NOMO-1 treated with dmso at 0.1 percent for 144 hours (cell line): Measurements from ENCODE around the gene PIH1D1.
A peak's percentile ranks its signal among the peaks of the same experiment; 100 is the strongest.

Experiments used
- DNase-seq: peaks from one replicate; lab custom pipeline; 2025; ENCODE audit not compliant: unreplicated experiment; lab: John Stamatoyannopoulos, UW

PIH1D1 gene

DNA sequence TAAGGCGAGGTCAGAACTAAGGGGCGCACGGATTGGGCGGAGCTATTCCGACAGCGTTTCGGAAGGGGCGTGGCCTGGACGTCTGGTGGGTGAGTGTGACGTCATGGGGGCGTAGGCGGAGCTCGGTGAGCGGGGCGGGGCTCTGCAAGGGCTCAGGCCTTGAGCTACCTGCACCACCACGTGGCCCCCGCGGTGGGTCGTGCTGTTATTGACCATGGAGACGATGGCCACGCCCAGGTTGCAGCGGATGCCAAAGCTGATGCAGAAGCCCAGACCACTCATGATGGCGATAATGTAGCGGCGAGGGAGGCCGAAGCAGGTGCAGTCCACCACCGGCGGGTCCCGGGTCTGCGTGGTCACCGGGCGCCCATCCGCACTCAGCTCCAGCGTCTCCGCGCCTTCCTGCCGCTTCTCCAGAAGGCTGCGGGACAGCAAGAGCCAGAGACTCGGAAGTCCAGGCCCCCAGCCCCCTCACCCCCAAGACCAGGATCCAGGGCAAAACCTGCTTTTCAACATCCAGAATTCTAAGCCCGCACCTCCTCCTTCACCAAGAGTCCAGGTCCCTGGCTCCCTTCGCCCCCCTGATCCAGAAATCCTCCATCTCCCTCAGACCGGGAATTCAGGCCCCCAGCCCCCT lies 15.1 kb downstream of the PIH1D1 start:
- no peak for DNase-seq

DNA sequence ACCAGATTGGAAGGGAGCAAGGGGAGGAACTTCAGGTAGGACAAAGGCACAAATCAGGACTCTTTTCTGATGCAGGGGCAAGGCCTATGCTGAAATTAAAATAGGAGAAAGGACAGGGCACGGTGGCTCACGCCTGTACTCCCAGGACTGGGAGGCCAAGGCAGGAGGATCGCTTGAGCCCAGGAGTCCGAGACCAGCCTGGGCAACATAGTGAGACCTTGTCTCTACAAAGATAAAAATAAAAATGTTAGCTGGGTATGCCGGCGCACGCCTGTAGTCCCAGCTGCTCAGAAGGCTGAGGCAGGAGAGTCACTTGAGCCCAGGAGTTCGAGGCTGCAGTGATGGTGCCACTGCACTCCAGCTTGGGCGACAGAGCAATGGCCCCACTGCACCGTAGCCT lies 15.9 kb downstream of the PIH1D1 start:
- no peak for DNase-seq

DNA sequence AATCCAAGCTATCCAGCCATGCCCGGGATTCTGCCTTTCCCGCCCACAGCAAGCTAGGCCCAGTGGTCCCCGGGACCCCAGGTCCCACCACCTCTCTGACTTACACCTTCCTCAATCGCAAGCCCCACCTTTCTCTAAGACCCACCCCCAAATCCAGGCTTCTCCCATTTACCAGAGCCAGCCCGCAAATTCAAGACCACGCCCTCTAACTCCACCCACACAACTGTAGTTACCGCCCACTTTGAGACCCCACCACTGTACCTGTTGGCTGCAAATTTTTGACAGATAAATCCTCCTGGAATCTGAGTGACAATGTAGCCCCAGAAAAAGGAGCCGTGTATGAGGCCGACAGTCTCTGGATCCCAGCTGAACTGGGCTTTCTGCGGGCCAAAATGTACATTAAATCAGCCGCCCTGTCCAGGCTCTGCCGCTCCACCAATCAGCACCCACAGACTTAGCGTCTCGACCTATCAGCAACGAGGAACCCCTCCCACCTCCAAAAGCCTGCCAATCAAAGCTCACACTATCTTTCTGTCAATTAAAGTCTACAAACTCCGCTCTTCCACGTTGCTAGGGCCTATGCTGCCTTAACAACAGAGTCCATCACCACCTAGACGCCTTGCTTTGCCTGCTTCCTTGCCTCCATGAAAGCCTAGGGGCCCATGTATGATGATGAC lies 16.6 kb downstream of the PIH1D1 start:
- DNase-seq = no peak

DNA sequence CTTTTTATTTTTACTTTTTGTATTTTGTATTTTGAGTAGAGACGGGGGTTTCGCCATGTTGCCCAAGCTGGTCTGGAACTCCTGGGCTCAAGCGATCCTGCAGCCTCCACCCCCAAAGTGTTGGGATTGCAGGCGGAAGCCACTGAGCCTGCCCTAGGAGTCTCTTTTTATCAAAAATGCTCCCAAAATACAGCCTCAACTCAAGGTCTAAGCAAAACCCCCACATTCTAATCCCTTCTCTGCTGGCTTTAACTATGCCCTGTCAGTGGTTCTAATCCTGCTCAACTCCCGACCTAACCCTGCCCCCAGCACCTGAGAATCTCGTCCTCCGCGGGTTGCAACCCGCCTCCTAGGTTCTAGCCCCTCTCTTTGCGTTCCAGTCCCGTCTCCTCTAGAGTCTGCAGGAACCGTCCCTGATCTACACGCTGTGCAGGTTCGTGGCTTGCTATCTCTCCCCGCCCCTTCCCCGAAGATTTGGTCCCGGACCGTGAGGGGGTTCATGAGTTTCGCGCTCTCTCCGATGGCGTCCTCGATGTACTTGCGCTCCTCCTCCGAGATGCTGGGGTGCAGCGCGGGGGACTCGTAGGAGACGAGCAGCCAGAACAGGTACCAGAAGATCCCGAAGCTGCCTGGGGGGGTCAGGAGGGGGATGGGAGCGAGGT lies 18.2 kb downstream of the PIH1D1 start:
- DNase-seq = no peak

DNA sequence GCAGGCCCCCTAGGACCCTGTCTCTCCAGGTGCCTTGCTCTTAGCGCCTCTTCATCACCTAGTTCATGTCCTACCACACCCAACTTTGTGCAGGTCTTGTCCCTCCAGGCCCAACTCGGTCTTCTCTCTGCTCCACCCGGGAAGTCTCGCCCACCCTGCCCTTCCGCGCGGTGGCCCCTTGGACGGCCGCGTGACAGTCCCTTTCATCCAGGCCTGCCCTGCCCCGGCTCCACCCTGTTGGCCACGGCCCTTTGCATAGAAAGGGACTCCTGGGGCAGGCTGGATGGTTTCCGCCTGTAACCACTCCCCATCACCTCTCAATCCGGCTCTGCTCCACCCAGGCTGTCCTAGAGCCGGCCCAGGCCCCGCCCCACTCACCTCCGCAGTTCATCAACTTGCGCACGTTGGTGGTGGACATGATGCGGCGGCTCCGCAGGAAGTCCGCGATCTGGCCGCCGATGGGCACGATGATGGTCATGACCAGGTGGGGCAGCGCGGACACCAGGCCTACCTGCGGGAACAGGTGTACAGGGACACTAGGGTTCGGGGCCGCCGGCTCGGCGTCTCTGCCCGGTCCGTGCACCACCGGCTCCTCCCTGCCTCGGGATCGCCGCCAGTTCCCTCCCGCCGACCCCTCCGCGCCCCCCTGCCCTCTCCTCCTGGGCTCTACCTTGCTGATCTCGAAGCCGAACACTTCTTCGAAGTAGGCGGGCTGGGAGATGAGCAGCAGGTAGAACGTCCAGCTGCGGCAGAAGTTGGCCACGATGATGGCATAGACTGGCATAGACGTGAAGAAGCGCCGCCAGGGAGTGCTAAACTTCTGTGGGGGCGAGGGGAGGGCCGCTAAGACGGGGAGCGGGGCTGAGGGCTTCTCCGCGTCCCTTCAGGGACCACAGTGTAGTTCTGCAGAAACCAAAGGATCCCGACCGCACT lies 19.2 kb downstream of the PIH1D1 start:
- no peak for DNase-seq

DNA sequence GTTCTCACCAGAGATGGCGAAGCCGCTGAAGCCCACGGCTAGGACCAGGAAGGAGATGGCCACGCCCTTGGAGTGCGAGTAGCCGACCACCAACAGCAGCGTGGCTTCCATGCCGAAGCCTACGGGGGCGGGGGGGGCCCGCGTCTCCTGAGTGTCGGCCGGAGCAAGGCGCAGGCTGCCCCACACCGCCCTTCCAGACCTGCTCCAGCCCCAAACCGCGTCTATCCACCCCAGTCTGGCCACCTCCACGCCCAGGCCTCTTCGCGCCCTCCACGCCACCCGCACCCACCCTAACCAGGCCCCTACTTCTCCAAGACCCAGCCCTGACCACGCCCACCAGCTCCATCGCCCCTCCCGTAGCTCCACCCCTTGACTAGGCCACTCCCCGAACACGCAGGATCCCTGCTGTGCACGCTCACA lies 20.3 kb downstream of the PIH1D1 start:
- DNase-seq = no peak

DNA sequence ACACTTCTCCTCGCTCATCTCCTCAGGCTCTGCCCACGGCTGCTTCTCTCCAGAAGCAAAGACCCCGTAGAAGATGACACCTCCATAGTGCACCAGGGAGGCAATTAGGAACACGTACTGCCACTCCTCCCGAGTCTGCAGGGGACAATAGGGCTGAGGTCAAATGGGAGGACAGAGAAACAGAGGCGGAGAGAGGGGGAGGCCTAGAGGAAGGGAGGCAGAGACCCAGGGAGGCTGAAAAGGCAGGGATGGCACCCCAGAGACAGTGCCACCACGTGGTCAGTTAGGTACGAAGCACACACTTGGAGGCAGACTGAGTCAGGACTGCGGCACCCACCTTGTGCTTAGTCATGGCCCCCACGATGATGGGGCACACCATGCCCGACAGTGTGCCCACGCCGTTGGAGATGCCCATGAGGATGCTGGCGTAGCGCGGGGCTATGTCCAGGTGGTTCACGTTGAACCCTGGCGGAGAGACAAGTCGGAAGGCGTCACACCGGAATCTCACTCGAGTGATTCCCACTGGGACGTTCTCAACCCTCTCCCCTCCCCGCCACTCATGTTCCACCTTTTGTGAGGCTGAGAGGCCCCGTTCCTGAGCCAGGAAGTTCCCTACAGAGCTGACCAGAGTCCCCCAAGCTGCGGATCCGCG lies 20.8 kb downstream of the PIH1D1 start:
- DNase-seq = no peak

DNA sequence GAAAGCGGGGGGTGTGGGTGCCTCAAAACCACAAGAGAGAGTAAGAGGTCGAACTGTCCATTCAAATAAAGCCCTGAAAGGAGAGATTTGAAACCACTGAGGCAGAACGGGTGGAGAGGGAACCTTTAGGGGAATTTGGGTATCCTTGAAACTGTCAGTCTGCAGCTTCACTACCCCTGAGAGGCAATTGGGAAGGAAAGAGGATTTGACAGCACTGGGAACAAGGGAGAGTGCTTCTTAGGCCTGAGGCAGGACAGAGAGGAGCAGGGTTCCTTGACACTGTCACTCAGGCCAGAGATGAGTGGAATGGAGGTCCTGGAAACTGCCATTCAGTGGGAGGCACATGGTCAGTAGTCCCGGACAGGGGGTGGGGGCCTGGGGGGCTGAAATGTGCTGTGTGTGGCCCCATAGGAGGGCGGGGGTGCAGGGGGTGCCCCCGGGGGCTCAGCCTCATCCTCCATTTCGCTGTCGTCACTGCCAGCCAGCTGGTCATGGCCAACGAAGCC lies 21.4 kb downstream of the PIH1D1 start:
- DNase-seq = no peak

DNA sequence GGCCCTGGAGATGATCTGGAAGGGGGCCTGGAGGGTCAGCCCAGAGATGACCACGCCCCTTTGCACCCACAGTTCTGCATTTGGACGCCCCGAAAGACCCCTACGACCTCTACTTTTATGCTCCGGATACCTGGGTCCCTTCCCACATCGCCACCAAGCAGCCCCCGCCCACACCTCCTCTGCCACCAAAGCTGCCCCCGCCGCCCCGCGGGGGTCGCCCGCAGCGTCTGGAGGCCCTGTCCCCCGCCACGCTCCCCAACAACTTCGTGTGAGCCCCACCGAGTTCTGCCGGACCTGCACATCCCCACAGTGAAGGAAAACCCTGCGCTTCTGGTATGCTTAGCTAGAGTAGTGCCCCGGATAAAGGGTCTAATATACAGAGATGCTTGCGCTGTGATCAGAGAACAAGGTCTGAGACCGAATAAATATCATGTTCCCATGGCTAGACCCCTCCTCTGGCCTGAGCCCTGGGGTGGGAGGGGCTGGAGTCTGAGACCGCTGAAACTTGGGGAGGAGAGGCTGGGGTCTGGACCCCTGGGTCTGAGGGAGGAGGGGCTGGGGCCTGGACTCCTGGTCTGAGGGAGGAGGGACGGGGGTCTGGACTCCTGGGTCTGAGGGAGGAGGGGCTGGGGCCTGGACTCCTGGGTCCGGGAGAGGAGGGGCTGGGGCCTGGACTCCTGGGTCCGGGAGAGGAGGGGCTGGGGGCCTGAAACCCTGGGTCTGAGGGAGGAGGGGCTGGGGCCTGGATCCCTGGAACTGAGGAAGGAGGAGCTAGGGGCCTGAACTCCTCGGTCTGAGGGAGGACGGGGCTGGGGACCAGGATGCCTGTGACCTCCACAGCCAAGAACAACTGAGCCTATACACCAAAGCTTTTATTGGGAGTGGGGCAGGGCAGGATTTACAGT lies 22.8 kb downstream of the PIH1D1 start:
- no peak for DNase-seq

DNA sequence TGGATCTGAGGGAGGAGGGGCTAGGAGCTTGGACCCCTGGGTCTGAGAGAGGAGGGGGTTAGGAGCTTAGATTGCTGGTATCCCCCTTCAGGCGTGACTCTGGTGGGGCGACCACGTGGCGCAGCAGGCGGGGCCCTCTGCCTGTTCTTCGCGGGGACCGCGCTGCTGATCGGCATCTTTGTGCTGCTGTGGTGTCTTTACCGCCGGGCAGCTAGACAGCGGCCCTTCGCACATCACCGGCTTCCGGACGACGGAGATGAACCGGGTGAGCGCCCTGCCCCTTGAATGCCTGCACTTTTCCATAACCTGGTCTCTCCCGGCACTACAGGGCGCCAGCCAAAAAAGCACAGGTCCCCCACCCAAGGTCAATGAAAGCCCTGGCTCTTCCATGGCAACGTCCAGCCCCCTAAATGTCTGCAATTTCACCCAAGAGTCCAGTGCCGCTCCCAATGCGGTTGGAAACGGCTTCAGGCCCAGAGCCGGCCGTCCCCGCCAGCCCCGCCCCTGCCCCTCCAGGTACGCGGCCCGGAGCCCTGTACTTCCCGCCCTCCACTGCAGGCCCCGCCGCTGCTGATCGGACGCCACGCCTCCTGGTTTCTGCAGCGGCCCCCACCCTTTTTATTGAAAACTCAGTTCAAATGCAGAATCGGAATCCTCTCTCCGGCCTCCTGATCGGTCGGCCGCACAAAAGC lies 23.6 kb downstream of the PIH1D1 start:
- no peak for DNase-seq

DNA sequence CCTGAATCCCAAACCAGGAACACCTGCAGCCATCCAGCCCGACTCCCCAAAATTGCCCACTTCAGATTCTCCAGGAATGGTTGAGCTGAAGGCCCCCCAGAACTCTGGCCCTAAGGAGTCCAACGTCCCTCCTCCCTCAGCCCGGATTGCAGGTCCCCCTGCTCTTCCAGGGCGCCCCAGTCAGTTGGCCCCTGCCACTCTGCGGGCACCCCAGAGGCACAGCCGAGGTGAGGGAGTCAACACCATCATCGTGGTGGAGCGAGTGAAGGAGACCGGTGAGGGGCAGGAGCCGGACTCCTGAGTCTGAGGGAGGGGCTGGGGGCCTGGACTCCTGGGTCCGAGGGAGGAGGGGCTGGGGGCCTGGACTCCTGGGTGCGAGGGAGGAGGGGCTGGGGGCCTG lies 24.3 kb downstream of the PIH1D1 start:
- no peak for DNase-seq

DNA sequence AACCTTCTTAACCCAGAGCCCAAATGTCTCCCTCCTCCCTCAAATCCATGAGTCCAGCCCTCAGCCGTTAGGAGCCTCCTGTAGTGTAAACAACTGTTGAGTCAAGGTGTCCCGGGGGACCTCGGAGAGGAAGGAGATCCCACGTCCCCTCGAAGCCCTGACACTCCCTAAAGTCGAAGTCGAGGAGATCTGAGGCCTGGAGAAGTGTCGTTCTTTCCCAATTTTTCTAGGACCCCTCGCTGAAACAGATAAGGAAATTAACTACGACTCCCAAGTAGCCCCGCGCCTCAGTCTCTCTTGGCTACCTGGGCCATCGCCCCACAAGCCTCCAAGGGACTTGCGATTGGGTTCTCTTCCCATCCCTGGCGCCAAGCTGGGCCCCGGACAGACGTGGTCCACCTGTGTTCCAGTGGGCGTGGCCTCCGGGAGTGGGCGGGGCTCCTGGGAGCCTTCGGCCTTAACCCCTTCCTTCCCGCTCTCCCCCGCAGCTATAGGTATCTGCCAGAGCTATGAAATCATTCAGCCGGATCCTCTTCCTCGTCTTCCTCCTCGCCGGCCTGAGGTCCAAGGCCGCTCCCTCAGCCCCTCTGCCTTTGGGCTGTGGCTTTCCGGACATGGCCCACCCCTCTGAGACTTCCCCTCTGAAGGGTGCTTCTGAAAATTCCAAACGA lies 25.6 kb downstream of the PIH1D1 start:
- DNase-seq = no peak

DNA sequence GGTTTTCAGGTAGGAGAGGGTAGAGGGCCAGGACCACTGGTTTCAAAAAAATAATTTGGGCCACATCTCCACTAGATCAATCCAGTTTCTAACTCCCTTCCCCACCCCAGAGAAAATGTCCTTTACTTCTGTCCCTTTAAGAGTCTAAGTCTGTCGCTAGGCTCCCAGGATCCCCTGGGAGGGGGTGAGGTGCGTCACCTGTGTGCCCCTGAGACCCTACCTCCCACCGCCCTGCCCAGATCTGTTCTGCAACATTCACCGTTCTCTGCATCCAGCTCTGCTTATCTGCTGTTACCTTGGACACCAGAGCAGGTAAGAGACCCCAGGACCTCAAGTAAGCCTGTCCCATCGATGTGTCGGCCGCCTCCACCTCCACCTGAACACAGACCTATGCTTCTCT lies 26.4 kb downstream of the PIH1D1 start, which contains the start of gene GFY:
Gene GFY, plus strand, starts transcription at position 211 of the 400 bp plus-strand sequence. CDS start 1,043 bp downstream, outside the sequence.
- DNase-seq = no peak

DNA sequence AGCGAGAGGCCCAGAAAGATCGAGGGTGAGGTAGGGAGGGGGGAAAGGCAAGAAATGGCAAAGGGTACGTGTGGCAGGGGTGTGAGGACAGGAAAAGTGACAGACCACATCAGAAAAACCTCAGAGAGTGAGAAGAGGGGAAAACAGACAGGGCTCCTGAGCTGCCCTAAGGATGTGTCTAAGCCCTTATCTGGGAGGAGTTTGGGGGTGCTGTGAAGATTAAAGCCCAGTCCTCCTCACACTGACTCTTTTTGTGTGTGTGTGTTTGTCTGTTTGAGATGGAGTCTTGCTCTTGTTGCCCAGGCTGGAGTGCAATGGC lies 27.7 kb downstream of the PIH1D1 start:
- DNase-seq = no peak

DNA sequence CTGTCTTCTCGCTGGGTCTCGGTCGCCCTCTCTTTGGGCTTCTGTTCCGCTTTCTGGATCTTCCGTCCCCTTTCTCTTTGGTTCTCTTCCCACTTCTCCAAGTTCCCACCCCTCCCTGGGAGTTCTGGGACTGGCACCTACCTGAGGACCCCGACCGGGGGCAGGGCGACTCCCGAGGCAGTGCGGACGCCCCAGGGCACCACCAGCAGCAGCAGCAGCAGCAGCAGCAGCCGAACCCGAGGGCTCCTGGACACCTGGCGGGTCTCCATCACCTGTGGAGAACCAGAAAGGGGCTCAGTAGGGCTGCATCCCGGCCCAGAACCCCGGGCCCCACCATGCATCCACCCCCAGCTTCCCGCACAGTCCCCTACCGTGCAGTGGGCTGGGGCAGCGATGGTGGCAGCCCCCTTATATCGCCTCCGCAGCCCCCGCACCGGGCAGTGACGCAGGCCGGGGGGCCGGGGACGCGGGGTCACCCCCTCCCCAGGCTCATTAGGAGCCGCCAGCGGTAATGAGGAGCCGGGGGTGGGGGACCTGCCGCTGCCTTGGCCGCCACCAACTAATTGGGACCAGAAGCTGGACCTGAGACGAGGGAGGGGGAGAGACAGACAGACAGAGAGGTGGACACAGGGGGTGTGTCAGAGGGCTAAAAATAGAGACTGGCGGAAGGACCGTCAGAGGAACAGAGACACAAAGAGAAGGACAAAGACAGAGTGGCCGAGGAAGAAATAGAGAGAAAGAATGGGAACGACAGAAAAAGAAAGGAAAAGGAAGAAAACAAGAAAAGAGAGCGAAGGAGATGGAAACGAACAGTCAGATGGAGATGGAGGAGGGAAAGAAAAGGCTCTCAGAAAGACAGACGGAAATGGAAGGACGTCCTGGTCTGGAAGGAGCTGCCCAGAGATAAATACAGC lies 28.3 kb downstream of the PIH1D1 start, which contains the start of gene PTH2:
Gene PTH2, minus strand, starts transcription at position 371 of the 914 bp plus-strand sequence. Its CDS starts 102 bp downstream, at position 269.
- DNase-seq = no peak

DNA sequence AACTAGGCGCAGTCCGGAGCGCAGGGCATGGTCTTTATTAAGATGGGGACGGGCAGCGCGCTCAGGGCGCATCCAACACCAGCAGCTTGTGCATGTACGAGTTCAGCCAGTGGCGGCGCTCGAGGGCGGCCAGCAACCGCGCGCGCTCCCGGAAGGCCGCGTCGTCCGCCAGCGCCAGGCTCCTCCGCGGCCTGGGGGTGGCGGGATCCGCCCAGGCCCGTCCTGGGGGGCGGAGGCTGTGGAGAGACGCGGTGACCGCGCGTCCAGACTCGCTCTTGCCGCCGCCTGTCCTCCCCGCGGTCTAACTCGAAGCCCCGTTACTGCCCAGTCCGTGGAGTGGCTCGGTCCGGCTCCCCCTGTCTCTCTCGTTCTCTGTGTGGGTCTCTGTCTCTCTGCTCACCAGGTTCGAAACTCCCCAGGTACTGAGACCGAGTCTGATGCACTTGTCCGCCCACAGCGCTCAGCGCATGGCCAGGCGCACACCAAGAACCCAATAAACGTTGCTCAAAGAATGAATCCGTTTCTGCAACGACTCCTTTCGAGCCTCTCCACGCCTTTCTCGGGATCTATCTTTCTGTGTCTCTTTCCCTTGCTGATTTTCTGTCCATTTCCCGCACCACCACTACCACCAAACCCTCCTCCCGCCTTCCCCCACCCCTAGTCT lies 29.1 kb downstream of the PIH1D1 start:
- peak; percentile 81 for DNase-seq

DNA sequence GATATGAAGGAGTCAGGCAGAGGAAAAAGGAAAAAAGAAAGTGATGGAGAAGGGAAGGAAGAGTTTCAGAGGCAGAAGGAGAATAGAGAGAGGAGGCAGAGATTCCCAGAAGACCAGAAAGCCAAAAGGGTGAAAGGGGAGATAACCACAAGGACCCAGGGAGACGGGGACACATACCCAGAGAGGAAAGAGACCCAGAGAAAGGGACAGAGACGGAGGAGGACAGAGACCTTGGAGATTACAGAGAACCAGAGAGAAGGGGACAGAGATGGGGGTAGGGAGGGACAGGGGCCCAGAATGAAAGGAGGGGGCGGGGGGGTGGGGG lies 29.8 kb downstream of the PIH1D1 start:
- no peak for DNase-seq
